Mucosa of stomach (tissue), 1 donor: ENCODE measurements around the gene ST8SIA1.
A peak's percentile ranks its signal among the peaks of the same experiment; 100 is the strongest.

ENCODE experiments used
- H3K27me3 ChIP-seq: one replicate; pipeline ENCODE4 v1.7.0; 2013; ENCODE audit warnings: mild to moderate bottlenecking, low read length; ENCODE audit not compliant: control insufficient read depth, insufficient read depth
- H3K36me3 ChIP-seq: one replicate; pipeline ENCODE4 v1.7.0; 2013; ENCODE audit warnings: low read length; ENCODE audit not compliant: control insufficient read depth, insufficient read depth
- H3K4me1 ChIP-seq: one replicate; pipeline ENCODE4 v1.7.0; 2013; ENCODE audit warnings: mild to moderate bottlenecking, low read length; ENCODE audit not compliant: control insufficient read depth, insufficient read depth
- H3K4me3 ChIP-seq: one replicate; pipeline ENCODE4 v1.7.0; 2013; ENCODE audit warnings: low read length
- H3K9ac ChIP-seq: one replicate; pipeline ENCODE4 v1.7.0; 2013; ENCODE audit warnings: mild to moderate bottlenecking, low read length, moderate library complexity
- H3K9me3 ChIP-seq: one replicate; pipeline ENCODE4 v1.7.0; 2013; ENCODE audit warnings: mild to moderate bottlenecking, low read length, moderate library complexity; ENCODE audit not compliant: control insufficient read depth
- donor health status: Pancreatic carcinoma.

Gene ST8SIA1

DNA sequence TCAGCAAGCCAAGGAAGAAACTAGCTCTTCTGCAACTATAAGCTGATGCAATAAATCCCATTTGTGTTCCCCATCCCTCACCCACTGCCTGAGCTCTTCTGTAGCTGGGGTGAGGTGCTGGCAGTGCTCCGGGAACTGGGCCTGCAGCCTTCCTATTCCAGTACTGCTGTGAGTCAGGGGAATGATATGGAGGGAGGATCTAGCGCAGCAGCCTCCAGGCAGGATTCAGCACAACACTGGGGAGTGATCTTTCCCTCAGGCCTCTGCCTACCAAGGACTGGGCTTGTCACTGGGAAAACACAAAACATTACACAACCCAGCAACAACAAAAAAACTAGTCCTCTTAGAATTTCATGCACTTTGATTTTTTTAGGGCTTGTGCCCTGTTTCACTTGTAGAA is 58.7 kb downstream of the ST8SIA1 start:
- Histone ChIP-seq H3K36me3 (no peaks in the 10 kb centered on the region), H3K9me3 (no peaks in the 10 kb centered on the region), H3K9ac (peak overlapping the region; percentile 53), H3K4me1 (peaks cover 7% of the 10 kb centered on the region), H3K27me3 (no peaks in the 10 kb centered on the region), H3K4me3 (no peak overlapping the region)

DNA sequence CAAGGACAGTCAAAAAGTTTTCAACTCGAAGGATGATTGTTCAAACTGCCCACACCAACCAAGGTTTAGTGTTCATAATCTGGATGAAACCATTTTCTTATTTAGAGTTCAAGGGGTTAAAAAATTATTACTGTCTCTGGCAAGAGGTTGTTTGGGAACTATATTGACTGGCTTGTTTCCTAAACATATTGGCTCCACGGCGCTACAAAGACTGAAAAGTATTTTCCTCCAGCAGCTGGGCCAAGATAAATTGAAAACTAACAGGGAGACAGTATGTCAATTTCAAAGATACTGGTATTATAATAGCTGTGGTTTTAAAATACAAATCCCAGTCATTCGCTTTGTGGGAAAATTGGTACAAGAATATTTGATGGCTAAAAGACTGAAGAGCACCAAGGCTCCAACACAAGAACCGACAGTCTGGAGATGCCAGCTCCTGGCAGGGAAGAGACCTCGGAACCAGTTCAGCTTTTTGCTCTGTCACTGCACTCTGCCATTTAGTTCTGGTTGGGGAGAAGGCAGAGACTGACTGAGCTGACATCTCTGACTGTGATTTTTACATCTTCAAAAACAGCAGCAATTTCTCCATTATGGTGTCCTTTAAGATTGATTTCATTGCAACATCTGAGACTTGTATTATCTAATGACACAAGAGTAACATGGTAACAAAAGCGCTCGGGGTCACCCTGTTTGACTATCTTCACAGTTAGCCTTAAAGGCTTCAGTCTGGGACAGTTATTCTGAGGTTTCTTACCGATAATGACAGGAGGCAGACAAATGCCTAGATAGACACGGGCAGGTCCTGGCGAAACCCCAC is 62.0 kb downstream of the ST8SIA1 start:
- no peaks in the 10 kb centered on the region for H3K27me3 ChIP-seq
- H3K9me3 ChIP-seq: no peaks in the 10 kb centered on the region
- H3K9ac ChIP-seq: no peak overlapping the region
- H3K36me3 ChIP-seq: no peaks in the 10 kb centered on the region
- H3K4me1 ChIP-seq: peaks cover 7% of the 10 kb centered on the region
- no peak overlapping the region for H3K4me3 ChIP-seq

GRCh38 chr12:22271023-22271422 is 63.5 kb downstream of the ST8SIA1 start:
- H3K9ac ChIP-seq: no peak overlapping the region
- H3K36me3 ChIP-seq: no peaks in the 10 kb centered on the region
- H3K27me3 ChIP-seq: no peaks in the 10 kb centered on the region
- H3K9me3 ChIP-seq: no peaks in the 10 kb centered on the region
- H3K4me1 ChIP-seq: peaks cover 4% of the 10 kb centered on the region
- H3K4me3 ChIP-seq: no peak overlapping the region

DNA sequence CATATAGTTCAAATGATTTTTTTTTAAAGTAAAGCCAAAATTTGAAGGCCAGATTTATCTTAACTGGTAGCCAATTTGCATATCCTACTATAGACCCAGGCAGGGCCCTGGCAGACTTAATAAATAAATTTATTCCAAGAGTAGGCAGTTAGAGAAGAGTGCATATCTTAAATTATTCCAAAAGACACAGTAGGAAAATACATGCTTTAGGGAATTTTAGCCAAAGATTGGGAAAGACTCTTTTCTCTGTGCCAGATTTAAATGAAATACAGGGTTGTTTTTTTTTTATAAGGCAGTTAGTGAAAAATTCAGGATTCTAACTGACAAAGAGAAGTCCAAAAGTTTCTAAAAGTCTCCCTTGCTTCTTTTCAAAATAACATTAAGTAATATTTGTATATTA is 65.5 kb downstream of the ST8SIA1 start:
- H3K4me1 ChIP-seq: no peaks in the 10 kb centered on the region
- H3K36me3 ChIP-seq: no peaks in the 10 kb centered on the region
- H3K27me3 ChIP-seq: no peaks in the 10 kb centered on the region
- no peak overlapping the region for H3K4me3 ChIP-seq
- no peak overlapping the region for H3K9ac ChIP-seq
- H3K9me3 ChIP-seq: no peaks in the 10 kb centered on the region

- Histone ChIP-seq H3K9ac (no peak overlapping the region), H3K27me3 (no peaks in the 10 kb centered on the region), H3K4me1 (no peaks in the 10 kb centered on the region), H3K36me3 (no peaks in the 10 kb centered on the region), H3K9me3 (no peaks in the 10 kb centered on the region), H3K4me3 (no peak overlapping the region)
These were observed 66.1 kb downstream of the ST8SIA1 start for GRCh38 chr12:22268406-22268805.

DNA sequence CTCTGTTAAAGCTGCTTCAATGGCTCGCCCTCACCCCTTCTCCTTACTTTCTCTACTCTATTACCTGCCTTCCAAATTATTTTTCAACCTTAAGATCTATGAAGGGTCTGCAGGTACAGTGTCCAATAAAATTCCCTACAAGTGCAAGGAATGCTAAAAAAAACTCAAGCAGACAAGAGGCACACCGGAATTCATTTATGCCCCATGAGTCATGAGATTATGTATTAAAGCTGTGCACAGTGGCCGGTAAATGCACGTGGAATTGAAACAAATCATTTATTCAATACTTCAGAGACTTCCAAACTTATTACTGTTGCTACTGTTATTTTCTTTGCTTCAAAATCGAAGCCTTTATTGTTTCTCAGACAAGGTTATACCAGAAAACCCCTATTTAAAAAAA is 68.4 kb downstream of the ST8SIA1 start:
- H3K9me3 ChIP-seq: no peaks in the 10 kb centered on the region
- H3K9ac ChIP-seq: no peak overlapping the region
- H3K4me1 ChIP-seq: no peaks in the 10 kb centered on the region
- no peaks in the 10 kb centered on the region for H3K27me3 ChIP-seq
- no peak overlapping the region for H3K4me3 ChIP-seq
- H3K36me3 ChIP-seq: no peaks in the 10 kb centered on the region

DNA sequence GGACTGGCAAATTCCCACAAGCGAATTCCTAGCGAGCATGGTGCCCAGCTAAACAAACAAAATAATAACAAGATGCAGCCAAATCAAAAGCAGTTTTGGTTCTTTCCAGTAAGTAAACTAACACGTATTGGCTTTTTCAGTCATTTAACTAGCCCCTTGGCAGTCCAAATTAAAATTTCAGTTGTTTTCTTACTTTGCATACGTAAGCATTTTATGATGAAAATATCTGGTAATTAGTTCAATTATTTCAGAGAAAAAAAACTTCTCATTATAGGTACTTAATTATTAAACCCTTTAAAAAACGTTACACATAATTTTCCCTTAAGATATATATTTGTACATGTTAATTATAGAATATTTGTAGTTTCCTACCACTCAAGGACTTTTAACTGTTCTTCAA is 70.1 kb downstream of the ST8SIA1 start:
- no peak overlapping the region for H3K9ac ChIP-seq
- no peaks in the 10 kb centered on the region for H3K36me3 ChIP-seq
- H3K4me1 ChIP-seq: no peaks in the 10 kb centered on the region
- no peaks in the 10 kb centered on the region for H3K27me3 ChIP-seq
- no peaks in the 10 kb centered on the region for H3K9me3 ChIP-seq
- no peak overlapping the region for H3K4me3 ChIP-seq

DNA sequence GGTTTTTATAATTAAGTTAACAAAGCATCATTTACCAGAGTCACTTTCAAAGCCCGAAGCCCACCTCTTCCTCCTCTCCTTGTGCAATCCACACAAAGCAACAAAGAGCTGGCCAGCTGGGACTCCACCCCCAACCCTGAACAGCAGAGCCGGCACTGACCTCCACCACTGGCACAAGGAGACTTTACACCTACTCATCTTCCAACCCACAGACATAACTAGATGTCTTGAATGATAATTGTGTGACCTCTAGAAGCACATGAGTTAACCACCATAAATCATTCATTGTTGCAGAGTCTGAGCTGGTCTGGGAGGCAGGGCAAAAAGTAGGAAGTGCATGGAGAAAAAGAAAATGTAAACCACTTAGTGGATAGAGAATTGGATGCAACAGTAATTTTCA is 72.2 kb downstream of the ST8SIA1 start:
- Histone ChIP-seq H3K36me3 (no peaks in the 10 kb centered on the region), H3K4me1 (no peaks in the 10 kb centered on the region), H3K9ac (no peak overlapping the region), H3K4me3 (no peak overlapping the region), H3K27me3 (no peaks in the 10 kb centered on the region), H3K9me3 (no peaks in the 10 kb centered on the region)

GRCh38 chr12:22257100-22257499 is 77.4 kb downstream of the ST8SIA1 start:
- no peaks in the 10 kb centered on the region for H3K27me3 ChIP-seq
- H3K4me3 ChIP-seq: no peak overlapping the region
- no peaks in the 10 kb centered on the region for H3K9me3 ChIP-seq
- H3K9ac ChIP-seq: no peak overlapping the region
- no peaks in the 10 kb centered on the region for H3K36me3 ChIP-seq
- no peaks in the 10 kb centered on the region for H3K4me1 ChIP-seq

GRCh38 chr12:22256605-22257004 is 77.9 kb downstream of the ST8SIA1 start:
- H3K9ac ChIP-seq: no peak overlapping the region
- H3K36me3 ChIP-seq: no peaks in the 10 kb centered on the region
- H3K4me1 ChIP-seq: no peaks in the 10 kb centered on the region
- H3K4me3 ChIP-seq: no peak overlapping the region
- no peaks in the 10 kb centered on the region for H3K27me3 ChIP-seq
- no peaks in the 10 kb centered on the region for H3K9me3 ChIP-seq

DNA sequence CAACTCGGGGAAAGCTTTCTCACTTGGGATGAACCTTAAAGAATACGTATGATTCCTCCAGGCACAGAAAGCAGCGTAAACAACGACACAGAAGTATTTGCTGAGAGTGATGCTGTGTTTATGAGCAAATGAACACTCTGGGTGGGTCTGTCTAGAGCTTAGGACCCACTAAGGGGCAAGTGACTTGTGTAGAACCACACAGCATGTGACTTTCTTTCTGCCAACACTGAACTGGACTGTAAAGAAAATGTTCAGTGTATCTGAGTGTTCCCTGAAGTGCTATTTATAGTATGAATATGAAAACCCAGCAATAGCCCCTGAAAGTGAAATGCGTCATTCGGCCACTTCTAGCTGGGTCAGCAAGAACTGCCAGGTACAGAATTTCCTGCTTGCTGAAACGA is 78.5 kb downstream of the ST8SIA1 start:
- Histone ChIP-seq H3K4me1 (no peaks in the 10 kb centered on the region), H3K27me3 (no peaks in the 10 kb centered on the region), H3K9me3 (no peaks in the 10 kb centered on the region), H3K9ac (no peak overlapping the region), H3K36me3 (no peaks in the 10 kb centered on the region), H3K4me3 (no peak overlapping the region)

GRCh38 chr12:22255097-22255496 is 79.4 kb downstream of the ST8SIA1 start:
- Histone ChIP-seq H3K4me1 (no peaks in the 10 kb centered on the region), H3K4me3 (no peak overlapping the region), H3K27me3 (no peaks in the 10 kb centered on the region), H3K36me3 (no peaks in the 10 kb centered on the region), H3K9me3 (no peaks in the 10 kb centered on the region), H3K9ac (no peak overlapping the region)

- Histone ChIP-seq H3K27me3 (no peaks in the 10 kb centered on the region), H3K9me3 (no peaks in the 10 kb centered on the region), H3K36me3 (no peaks in the 10 kb centered on the region), H3K4me1 (no peaks in the 10 kb centered on the region), H3K9ac (no peak overlapping the region), H3K4me3 (no peak overlapping the region)
These were observed 80.0 kb downstream of the ST8SIA1 start for GRCh38 chr12:22254478-22254877.
